Mesothelial cell of epicardium (in vitro differentiated cells): ENCODE data around the gene PIK3AP1. TPM values are rescaled to one million over a fixed set of nuclear protein-coding genes. Genes with fewer than 3 reads are reported as not detected.

Experiments used
- DNase-seq, 2 experiments: peaks; one replicate each; pipeline ENCODE4 v3.0.0; 2021; ENCODE audit warnings: low spot score in 2 of 2; ENCODE audit not compliant: unreplicated experiment in 2 of 2
- H3K27ac Mint-ChIP-seq: 2 replicates; pipeline ENCODE4 v1.8.0; 2021; ENCODE audit warnings: mixed read lengths
- H3K27me3 Mint-ChIP-seq: 2 replicates; pipeline ENCODE4 v1.8.0; 2021; ENCODE audit warnings: low read depth, mixed read lengths
- H3K36me3 Mint-ChIP-seq: 2 replicates; pipeline ENCODE4 v1.8.0; 2021; ENCODE audit warnings: mixed read lengths
- H3K4me1 Mint-ChIP-seq: 2 replicates; pipeline ENCODE4 v1.8.0; 2021; ENCODE audit warnings: mixed read lengths
- H3K4me3 Mint-ChIP-seq: 2 replicates; pipeline ENCODE4 v1.8.0; 2021; ENCODE audit warnings: mild to moderate bottlenecking, moderate library complexity, mixed read lengths
- H3K9me3 Mint-ChIP-seq: 2 replicates; pipeline ENCODE4 v1.8.0; 2021; ENCODE audit warnings: mixed read lengths
- total RNA-seq: library from RNA; stranded (reverse); gene quantifications from 3 replicates; pipeline ENCODE4 v1.2.1, GENCODE V29; 2021
- TF ChIP-seq, protein P1 (sequence below): fragments of 200-600 bp; sonication (generic); IDR thresholded peaks from one replicate; pipeline ENCODE4 v1.5.0; 2021; ENCODE audit warnings: antibody characterized with exemption; ENCODE audit not compliant: unreplicated experiment

Gene PIK3AP1
- total RNA-seq, 1 donor from 2014 or later, result 0.36 TPM

- no peak for DNase-seq
- no peaks in the 10 kb centered on the region for H3K9me3 Mint-ChIP-seq
- TF ChIP-seq, protein P1, sequence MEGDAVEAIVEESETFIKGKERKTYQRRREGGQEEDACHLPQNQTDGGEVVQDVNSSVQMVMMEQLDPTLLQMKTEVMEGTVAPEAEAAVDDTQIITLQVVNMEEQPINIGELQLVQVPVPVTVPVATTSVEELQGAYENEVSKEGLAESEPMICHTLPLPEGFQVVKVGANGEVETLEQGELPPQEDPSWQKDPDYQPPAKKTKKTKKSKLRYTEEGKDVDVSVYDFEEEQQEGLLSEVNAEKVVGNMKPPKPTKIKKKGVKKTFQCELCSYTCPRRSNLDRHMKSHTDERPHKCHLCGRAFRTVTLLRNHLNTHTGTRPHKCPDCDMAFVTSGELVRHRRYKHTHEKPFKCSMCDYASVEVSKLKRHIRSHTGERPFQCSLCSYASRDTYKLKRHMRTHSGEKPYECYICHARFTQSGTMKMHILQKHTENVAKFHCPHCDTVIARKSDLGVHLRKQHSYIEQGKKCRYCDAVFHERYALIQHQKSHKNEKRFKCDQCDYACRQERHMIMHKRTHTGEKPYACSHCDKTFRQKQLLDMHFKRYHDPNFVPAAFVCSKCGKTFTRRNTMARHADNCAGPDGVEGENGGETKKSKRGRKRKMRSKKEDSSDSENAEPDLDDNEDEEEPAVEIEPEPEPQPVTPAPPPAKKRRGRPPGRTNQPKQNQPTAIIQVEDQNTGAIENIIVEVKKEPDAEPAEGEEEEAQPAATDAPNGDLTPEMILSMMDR, result no peak
- H3K36me3 Mint-ChIP-seq, result no peaks in the 10 kb centered on the region
- H3K4me1 Mint-ChIP-seq, result peaks cover 6% of the 10 kb centered on the region
- no peak overlapping the region for H3K27ac Mint-ChIP-seq
- H3K27me3 Mint-ChIP-seq, result no peaks in the 10 kb centered on the region
- no peak overlapping the region for H3K4me3 Mint-ChIP-seq
These were observed 77.8 kb downstream of the PIK3AP1 start for GRCh38 chr10:96642530-96642929.

DNA sequence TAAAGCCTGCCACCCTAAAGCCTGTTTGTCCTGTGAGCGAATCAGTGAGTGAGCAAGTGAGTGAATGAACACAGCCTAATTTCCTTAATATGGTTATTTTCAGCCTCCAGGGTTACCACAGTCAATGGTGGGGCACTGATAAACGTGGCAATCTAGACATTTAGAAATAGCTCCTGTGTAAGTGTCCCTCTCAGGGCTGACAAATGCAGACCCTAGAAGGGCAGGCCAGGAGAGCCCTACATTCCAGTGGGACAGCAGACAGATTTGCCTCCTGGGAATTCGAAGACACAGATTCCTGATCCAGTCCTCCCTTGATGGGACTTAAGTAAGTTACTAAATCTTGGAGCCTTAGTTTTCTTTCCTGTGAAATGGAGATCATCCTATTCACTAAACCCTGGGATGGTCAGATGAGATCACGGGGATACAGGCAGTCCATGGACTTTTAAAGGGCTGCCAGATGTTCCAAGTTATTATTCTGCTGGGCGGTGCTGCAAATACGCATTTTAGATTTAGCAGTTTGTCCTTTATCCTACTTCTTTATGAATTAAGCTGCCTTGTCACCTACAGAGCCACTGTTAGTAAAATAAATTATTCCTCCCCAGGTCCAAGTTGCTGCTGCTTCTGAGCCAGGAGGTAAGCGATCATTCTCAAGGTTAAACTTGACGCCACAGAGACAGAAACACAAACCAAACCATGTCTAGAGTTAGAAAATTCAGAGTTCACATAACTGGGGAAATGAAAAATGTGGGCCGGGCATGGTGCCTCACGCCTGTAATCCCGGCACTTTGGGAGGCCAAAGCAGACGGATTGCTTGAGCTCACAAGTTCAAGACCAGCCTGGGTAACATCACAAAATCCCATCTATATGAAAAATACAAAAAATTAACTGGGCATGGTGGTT is 78.7 kb downstream of the PIK3AP1 start:
- Mint-ChIP-seq H3K36me3 (no peaks in the 10 kb centered on the region), H3K9me3 (no peaks in the 10 kb centered on the region), H3K4me3 (no peak overlapping the region), H3K27me3 (no peaks in the 10 kb centered on the region), H3K4me1 (peaks cover 6% of the 10 kb centered on the region), H3K27ac (no peak overlapping the region)
- DNase-seq, result no peak
- TF ChIP-seq, protein P1, result no peak

DNA sequence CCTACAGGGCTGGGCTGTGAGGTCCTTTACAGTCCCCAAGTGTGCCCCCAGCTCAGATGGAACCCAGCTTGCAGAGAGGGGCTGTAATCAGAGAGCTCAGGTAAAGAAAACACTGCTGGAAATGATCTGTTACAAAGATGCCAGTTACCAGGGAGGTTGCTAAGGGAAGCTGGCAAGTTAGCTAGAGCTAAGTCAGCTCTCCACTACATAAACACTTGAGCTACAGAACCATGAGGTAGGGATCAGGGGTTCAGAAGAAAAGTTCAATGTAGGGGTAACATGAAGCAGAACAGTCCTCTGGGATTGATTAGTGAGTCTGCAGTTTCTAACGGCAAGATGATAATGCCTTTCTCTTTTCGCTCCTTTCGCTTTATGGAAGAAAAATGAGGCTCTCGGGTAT is 80.4 kb downstream of the PIK3AP1 start:
- Mint-ChIP-seq H3K4me3 (no peak overlapping the region), H3K36me3 (no peaks in the 10 kb centered on the region), H3K27me3 (no peaks in the 10 kb centered on the region), H3K9me3 (no peaks in the 10 kb centered on the region), H3K27ac (no peak overlapping the region), H3K4me1 (peaks cover 10% of the 10 kb centered on the region)
- DNase-seq, result no peak
- TF ChIP-seq, protein P1, result no peak

DNA sequence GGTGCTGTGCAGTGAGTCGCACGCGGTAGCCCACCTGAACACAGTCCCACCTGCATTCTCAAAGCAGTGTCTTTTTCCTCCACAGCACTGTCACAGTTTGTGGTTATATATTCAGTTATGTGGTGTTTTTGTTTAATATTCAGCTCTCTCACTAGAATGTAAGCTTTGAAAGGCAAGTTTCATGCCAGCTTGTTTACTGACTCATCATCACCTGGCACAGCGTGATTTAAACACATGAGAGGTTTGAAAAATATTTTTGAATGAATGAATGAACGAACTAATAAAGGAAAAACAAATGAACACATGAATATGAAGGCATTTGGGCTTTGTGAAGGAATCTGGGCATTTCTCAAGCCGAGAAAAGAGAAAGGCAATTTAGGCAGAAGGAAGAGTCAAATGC is 81.6 kb downstream of the PIK3AP1 start:
- no peaks in the 10 kb centered on the region for H3K36me3 Mint-ChIP-seq
- no peaks in the 10 kb centered on the region for H3K27me3 Mint-ChIP-seq
- TF ChIP-seq, protein P1, result no peak

DNA sequence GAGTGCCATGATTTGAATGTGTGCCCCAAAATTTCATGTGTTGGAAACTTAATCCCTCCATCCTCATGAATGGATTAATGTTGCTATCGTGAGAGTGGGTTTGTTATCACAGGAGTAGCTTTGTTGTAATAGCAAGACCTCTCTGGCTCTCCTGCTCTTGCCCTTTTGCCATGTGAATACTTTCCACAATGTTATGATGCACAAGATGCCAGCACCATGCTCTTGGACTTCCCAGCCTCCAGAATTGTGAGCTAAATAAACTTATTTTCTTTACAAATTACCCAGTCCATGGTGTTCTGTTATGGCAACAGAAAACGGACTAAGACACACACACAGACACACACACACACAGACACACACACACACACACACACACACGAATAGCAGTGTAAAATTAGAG is 82.2 kb downstream of the PIK3AP1 start:
- Mint-ChIP-seq H3K27me3 (no peaks in the 10 kb centered on the region), H3K27ac (no peak overlapping the region), H3K36me3 (no peaks in the 10 kb centered on the region)

More for the DNA sequence above, 81.6 kb downstream of the PIK3AP1 start:
- DNase-seq, result no peak
- Mint-ChIP-seq H3K9me3 (no peaks in the 10 kb centered on the region), H3K4me3 (no peak overlapping the region), H3K4me1 (peaks cover 15% of the 10 kb centered on the region), H3K27ac (no peak overlapping the region)

More for the DNA sequence above, 82.2 kb downstream of the PIK3AP1 start:
- Mint-ChIP-seq H3K4me3 (no peak overlapping the region), H3K9me3 (no peaks in the 10 kb centered on the region), H3K4me1 (peaks cover 19% of the 10 kb centered on the region)
- TF ChIP-seq, protein P1, result no peak
- no peak for DNase-seq
